HT-29 (cell line): ENCODE results near the gene ADAMTS17. TPM values are rescaled to one million over a fixed set of nuclear protein-coding genes. Genes with fewer than 3 reads are reported as not detected.
A peak's percentile ranks its signal among the peaks of the same experiment; 100 is the strongest.
"Not testable (repeated sequence)": the region's sequence is repeated elsewhere in the genome, so short reads cannot be mapped to it uniquely, and the experiment has no call there.

ENCODE experiments used
- DNase-seq: peaks from one replicate; pipeline ENCODE4 v3.0.0-alpha.2; 2015; ENCODE audit warnings: low spot score
- total RNA-seq: library from RNA; depleted of rRNA; stranded (reverse); fragments of >200 nt; shearing (Covaris generic); gene quantifications from 2 replicates; pipeline ENCODE4 v1.2.3, GENCODE V29; 2014

ADAMTS17 gene
- total RNA-seq, 1 experiment from 2014 or later: 3.0 TPM

DNA sequence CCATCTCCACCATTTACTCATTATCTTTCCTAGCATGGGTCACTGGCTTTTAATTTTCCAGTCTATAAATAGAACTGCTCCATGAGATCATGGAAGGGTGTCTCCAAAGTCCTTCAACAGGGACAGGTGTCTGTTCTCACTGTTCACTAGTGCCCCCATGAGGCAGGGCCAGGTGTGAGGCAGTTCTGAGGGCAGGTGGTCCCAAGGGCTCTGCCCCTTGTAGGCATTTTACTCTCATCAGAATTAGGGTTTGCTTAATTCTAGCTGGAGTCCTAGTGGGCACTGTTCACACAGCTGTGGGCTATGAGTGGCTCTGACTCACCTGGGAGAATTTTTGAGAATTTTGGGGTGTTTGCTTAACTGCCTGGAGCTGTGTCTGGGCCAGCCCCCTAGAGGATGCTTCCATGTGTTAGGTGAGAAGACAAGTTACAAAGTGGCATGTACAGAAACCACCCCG is 360.6 kb downstream of the ADAMTS17 start:
- no peak for DNase-seq

DNA sequence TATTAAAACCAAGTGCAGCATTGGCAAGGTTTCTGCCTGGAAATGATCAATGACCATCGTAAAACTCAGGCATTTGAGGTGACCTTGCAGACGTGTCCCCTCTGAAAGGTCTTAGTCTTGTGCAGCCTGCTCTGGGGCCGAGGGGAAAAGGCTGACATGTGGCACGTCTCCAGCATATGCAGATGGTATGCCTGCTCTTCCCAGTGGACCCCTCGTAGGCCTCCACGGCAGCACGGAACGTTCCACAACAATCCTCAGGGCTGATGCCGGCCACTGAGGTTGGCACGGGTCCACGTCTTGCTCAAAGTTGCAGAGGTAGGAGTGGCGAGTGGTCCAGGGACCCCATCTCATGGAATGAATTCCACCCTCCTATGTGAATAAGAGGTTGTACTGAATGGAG is 361.0 kb downstream of the ADAMTS17 start:
- no peak for DNase-seq

DNA sequence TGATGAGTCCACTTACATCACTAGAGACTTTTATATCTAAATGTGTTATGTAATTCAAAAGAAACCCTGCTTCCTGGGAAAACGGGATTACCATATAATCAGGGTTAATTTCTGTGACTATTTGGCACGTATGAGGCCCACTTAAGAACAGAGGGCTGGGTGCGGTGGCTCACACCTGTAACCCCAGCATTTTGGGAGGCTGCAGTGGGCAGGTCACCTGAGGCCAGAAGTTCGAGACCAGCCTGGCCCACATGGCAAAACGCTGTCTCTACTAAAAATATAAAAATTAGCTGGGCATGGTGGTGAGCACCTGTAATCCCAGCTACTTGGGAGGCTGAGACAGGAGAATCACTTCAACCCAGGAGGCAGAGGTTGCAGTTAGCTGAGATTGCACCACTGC is 361.9 kb downstream of the ADAMTS17 start:
- not testable (repeated sequence) for DNase-seq

DNA sequence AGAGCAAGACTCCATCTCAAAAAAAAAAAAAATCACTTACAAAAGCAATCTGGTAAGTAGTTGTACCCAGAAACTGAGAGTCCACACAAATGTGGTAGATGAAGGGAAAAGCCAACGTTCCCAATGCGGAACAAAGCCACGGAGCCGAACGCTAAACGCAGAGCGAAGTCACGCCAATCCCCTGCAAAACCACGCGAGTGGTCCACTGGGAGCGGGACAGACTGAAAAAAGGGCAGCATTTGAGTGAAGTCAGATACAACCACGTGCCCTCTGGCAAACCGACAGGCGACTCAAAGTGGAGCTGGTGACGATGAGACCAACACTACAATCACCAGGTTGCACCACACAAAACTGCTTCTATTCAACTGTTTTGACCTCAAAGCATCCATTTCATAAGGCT is 362.4 kb downstream of the ADAMTS17 start:
- DNase-seq: no peak

DNA sequence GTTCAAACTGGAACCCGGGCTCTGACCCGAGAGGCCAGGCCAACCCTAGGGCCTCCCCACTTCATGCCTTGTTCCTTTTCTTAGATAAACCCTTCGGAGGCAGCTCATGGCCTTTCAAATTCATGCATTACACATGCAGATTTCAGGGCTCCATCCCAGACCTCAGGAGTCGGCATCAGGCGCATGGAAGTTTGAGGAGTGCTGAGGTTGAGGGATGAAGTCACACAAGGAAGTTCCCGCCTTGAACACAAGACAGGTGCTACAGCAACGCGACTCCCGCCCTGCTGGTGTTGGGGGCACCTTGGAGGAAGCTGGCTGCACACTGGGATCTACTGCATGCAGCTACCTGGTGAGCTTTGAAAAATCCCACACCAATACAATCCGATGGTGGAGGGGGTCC is 363.3 kb downstream of the ADAMTS17 start:
- DNase-seq: no peak

DNA sequence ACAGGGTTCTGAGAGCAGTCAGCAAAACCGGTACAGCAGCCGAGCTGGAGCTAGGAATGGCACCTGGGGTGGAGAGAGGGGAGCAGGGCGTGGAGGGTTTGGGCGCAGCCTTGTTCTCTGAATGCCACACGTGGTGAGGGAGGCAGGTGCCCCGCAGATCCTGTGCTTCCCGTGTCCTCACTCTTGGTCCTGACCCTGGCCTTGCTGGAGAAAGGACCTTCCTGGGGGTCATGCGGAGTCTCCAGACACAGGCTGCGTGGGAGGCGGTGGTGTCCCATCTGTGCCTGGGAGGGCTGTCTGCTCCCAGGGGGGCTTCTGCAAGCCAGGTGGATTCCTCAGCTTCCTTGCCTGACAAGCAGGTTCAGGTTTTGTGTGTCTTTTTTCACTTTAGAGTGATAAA is 363.8 kb downstream of the ADAMTS17 start:
- no peak for DNase-seq

DNA sequence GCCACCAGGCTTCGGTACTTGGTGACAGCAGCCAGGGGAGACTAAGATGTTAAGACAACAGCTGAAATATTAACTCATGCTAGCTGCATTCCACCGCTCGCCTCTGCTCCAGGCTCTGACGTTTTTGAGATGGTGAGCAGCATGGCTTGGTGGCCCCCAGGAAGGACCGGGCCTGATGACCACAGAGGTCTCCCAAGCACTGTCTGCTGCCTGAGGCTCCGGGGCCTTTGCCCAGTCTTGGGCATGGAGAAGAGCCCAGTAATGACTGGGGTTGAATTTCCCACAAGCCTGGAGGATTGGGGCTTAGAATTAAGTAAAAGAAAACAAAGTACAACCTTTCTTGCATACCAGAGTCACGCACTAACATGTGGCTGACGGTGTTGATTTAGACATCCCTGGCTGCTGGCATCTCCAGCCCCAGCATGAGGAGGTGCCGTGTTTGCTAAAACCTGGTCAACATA is 364.9 kb downstream of the ADAMTS17 start:
- no peak for DNase-seq

DNA sequence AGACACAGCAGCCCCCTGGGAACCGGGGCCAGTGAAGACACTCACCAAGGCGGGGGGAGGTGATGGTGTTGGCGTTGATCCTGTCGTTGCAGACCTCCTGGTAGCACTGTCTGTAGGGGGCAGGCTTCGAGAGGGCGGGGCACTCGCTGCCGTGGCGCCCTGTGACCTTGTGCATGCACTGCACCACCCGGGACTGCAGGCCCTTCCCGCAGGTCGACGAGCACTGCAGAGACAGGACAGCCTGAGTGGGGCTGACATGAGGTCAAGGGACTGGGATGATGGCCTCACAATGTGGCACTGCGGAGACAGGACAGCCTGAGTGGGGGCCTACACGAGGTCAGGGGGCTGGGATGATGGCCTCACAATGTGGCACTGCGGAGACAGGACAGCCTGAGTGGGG is 365.8 kb downstream of the ADAMTS17 start:
- no peak for DNase-seq

DNA sequence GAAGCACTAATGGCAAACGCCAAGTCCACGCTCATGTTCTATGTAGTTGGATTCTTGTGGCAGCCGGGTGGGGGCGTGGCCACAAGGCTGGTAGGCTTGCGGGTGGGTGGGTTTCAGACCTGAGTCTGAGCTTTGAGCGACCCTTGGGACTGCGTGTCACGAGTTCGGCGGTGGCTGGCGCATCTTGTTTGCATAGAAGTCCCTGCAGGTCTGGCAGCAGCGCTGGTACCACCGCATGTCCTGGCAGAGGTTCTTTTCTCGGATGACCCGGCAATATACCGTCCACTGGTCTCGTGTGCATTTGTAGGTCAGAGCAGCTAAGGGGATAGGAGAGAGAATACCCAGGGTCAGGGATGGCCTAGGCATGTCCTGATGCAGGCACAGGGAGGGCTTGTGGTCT is 367.5 kb downstream of the ADAMTS17 start:
- no peak for DNase-seq

DNA sequence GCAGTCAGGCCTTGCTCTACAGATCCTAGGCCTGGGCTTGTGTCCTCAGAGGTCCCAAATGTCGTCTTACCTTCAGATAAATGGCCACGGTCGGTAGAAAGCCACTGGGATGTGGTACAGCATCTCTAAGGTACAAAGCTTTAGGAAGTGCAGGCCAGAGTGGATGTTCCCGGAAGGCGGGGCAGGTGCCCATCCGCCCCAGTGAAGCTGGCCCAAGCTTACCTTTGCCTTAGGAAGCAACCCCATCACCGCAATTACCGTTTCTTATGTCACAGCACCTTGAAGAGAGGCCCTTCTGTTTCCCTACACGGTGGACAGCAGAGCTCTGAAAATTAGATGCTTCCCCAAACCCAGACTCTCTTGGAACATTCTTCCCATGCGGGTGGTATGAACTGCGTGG is 368.4 kb downstream of the ADAMTS17 start:
- DNase-seq: no peak

DNA sequence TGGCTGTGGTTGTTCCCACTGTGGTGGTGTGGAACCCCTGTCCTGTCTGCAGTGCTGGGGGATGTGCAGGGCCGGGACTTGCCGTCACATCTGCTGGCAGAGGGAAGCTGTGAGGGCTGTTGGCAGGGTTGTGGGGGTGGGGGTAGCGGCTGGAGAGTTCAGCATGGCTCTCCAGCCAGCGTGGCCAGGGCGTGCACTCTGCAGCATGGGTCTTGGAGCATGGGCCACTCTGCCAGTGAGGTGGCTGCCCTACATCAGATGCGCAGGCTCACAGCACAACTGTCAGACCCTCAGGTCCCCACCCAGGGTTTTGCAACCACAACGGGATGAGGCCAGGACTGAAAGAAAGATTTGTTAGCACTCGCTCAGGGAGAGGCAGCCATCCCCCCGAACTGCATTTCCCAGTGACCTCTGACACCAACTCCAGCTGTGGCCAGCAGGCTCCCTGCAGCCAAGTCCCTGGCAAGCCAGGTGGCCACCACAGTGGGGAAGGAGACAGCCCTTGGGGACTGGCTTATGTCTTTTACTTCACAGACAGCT is 370.8 kb downstream of the ADAMTS17 start:
- DNase-seq: no peak

DNA sequence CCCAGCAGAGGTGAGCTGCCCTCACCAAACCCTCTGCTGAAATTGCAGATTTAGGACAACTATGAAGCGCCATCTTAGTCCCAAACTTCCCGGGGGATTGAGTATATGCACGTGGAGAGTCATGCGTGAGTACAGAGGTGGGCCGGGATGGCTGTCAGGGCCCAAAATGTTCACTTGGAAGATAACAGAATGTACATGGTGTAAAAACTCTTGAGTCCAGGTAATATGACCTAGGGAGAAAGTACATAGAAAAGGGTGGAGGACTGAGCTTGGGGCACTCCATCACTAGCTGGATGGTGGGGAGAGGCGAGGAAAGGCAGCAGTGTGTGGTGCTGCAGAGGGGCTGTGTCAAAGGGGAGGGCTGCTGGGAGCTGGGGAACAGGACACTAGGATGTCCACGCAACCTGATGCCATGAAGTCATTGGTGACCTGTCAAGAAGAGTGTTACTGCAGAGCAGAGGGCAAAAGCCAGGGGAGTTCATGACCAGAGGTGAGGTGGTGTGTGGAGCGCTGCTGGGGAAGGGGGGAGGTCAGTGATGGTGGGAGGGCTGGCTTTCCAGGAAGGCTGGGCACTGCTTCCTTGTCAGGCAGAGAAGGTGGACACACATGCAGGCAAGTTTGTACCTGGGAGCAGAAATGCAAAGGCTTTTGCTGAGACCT is 372.4 kb downstream of the ADAMTS17 start:
- DNase-seq: no peak

DNA sequence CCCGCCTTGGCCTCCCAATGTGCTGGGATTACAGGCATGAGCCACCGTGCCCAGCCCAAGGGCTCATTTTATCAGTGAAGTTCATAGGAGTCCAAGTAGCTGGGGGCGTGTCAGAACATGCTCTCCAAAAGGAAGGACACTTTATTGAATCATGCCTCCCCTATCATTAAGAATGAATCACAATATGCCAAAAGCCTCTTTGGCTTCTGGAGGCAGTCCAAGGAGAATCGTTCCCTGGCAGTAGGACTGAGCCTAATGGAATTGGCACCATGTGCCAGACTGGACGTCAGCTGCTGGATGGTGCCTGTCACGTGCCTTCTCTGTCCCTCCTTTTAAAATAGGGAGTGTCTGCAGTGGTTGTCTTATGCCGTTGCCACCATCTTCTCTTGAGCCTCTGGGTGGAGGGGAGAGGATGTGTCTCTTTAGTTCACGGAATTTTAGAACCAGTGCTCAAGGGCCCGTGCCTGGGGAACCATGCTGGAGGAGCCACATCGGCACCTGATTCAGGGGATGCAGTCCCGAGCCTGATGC is 373.9 kb downstream of the ADAMTS17 start:
- DNase-seq: no peak

DNA sequence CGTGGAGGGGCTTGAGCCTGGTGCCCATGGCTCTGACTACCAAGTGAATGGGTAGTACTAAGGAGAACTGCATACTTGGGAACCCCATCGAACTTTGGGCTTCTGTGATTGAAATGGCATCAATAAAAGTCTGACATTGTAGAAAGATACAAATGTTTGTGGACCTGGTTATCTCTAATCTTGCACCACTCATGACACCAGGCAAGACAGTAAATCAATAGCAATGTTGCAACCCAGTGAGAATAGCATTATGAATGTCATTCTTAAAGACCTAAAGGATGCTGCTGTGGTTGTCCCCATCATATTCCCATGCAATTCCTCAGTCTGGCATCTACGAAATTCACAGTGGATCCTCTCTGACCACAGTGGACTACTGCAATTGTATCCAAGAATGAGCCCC is 375.0 kb downstream of the ADAMTS17 start:
- no peak for DNase-seq

DNA sequence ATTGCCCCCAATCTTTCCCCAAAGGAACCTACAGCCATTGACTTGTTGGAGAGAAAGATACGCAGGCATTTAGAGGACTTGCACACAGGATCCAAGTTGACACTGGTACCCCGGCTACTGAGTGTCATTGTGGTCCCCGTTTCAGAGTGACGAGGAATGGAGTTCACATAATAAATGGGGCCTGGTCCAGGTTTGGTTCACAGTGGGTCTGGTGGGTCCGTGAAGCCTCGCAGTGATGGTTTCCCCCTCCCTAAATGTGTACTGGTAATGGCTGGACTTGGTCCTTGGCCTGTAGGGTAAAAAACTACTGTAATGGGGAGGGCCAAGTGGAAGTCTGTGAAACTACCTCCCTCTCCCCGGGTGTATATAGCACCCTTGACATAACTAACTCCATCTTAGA is 376.4 kb downstream of the ADAMTS17 start:
- no peak for DNase-seq

DNA sequence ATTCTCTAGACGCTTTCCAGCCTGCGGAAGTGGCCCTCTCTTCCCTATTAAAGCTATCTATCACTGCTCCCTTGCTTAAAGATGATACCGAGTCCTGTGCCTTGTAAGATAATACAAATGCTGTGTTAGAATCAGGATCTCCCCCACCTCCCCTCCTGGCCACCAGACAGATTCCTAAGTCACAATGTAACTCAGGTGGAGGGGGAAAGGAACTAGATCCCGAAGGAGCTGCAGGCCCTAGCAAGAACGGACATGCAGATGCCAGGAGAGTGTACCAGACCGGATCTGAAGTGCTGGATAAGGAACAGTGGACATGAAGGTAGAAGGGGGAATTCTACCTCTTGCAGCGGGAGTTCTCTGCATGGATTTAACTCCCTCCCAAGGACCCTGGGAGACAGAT is 377.8 kb downstream of the ADAMTS17 start:
- DNase-seq: no peak

DNA sequence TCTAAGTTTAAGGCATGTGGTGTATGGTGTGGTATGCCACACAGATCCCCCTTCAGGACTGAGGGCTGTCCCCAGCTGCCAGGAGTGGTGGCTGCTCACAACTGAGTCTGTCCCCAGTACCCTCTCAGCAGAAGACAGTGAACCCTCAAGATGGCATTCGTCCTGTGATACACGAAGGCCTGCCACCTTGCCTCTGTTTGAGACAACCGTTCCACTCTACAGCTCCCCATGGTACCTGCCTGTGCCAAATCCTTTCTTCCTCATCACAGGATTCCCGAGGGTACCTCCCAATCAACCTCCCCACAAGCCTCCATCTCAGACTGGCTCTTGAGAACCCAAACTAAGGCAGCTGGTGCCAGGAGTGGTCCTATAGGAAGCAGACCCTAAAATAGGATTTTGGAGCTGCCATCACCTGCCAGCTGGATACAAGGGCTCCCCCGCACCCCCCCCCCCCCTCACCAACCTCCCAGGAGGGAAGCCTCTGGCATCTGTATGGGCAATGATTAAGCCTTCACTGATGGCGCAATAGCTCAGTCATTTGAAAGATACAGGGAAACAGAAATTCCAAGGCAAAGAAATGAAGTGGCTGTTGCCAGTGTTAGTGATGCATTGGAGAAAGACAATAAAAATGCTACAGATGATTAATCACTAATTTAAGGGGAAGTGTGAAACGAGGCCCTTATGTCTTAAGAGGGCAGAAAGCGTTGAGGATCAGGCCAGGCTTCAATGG is 378.5 kb downstream of the ADAMTS17 start:
- DNase-seq: no peak

DNA sequence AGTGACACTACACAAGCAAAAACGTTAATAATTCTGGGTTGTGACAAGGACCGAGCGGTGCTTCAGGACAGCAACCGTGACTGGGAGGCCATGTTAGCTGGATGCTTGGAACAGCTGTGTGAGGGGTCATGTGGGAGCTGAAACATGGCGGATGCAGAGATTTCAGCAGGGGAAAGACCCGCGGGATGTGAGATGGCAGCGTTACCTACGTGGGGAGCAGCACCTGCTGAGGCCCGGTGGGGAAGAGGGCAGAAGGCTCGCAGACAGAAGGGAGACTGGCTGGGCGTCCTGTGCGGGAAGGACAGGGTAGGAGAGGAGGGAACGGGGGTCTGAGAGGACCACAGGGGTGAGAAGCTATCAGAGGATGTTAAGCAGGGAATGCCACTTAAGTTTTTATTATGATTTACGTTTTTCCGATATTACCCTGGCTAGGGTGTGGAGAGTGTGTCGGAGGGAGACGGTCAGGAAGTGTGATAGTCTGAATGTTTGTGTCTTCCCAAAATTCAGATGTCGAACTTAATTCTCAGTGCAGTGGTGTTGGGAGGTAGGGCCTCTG is 379.7 kb downstream of the ADAMTS17 start:
- DNase-seq: no peak

DNA sequence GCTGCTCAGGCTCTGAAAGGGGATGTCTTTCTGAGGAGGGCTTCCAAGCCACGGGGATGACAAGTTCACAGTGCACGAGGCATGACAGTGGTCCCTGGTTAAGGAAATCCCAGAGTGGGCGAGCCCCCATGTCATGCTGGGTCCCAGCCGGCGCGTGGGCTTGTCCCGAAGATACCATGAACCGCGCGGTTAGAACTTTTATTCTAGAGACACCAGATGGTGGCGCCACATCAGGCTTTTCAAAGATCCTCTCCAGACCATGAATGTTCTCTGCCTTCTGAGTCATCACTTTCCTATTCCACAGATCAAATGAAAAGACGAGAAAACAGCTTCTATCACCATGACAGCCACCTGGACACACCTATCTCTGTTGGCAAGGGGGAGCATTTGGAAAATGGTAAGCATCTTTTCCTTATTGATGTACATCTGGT is 380.7 kb downstream of the ADAMTS17 start:
- peak; percentile 30 for DNase-seq

DNA sequence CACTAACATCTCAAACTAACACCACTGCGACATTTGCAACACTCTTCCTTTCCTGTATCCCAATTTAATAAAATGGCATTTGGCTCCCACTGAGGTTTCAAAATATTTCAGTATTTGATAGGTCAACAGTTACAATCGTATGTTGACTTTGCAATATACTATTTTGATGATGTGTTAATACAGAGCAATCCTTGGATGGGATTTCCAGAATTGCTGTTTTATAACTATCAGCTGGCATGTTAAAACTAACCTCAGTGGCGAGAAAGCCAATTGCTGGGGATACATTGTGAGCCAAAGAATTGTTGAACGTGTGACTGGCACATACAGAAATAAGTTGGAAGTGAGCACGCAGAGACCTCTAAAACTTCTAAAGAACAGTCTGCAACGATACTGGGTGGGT is 382.4 kb downstream of the ADAMTS17 start:
- no peak for DNase-seq

DNA sequence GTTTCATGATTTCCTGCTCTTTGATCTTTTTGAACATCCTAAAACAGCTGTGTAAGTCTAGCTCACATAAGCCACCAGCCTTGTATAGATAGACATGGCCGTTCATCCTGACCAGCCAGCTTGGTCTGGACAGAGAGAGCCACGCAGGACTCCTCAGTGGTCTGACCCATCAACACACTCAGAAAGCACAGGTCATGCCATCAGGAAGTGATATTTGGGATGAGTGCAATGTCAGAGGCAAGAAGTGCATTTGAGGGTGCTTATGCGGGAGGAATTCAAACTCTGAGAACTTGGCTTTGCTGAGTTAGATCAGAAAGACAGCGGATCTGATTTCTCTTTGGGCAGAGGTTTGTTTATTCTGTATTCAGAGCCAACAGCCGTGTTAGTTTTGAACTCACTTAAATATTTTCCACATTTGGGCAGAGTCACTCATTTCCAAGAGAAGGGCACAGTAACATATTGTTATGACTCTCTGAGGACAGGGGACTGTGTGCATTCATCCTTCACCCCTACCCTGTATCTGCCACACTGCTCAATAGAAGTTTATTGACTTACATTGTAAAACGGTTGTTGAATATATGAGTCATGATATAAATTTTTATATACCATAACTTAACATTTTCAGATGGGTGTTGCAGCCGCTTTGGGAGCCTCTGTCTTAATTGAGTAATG is 383.2 kb downstream of the ADAMTS17 start:
- no peak for DNase-seq

DNA sequence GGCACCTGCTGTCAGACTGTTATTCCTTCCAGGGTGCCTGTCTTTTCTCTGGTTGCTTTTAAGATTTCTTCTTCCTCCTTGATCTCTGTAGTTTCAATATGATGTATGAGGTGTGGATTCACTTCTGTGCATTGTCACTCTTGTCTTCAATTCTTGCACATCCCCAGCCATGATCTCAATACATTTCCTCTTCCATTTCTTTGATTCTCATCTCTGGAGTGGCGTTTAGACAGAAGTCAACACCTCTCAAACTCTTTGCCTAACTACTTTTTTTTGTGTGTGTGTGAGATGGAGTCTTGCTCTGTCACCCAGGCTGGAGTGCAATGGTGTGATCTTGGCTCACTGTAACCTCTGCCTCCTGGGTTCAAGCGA is 384.1 kb downstream of the ADAMTS17 start:
- DNase-seq: no peak
